Kidney epithelial cell (primary cell): Measurements from ENCODE around the gene TMC4. TPM values are rescaled to one million over a fixed set of nuclear protein-coding genes. Genes with fewer than 3 reads are reported as not detected.

Experiments
- DNase-seq: peaks from one replicate; pipeline ENCODE4 v3.0.0-alpha.2; 2010; ENCODE audit warnings: low read depth
- H3K27me3 ChIP-seq: 2 replicates; pipeline ENCODE4 v1.6.0; 2011; ENCODE audit warnings: low read length; ENCODE audit not compliant: control insufficient read depth, insufficient read depth
- H3K36me3 ChIP-seq: 2 replicates; pipeline ENCODE4 v1.5.1; 2011; ENCODE audit warnings: low read length; ENCODE audit not compliant: control insufficient read depth, insufficient read depth
- H3K4me3 ChIP-seq: 2 replicates; pipeline ENCODE4 v1.5.1; 2011; ENCODE audit warnings: low read depth, mild to moderate bottlenecking, control low read depth, low read length
- CTCF ChIP-seq: IDR thresholded peaks from 2 replicates; pipeline ENCODE4 v1.5.1; 2011; ENCODE audit warnings: mild to moderate bottlenecking, moderate library complexity, low read length, control low read depth, inconsistent platforms; ENCODE audit not compliant: insufficient read depth, poor library complexity, severe bottlenecking
- total RNA-seq: library from RNA; depleted of rRNA; stranded (reverse); fragments of >200 nt; gene quantifications from 2 replicates; pipeline ENCODE4 v1.2.3, GENCODE V29; 2015

The TMC4 gene
- total RNA-seq, 1 donor from 2014 or later: 33.9 TPM

- H3K4me3 ChIP-seq: no peak overlapping the region
- DNase-seq: no peak
- H3K27me3 ChIP-seq: no peaks in the 10 kb centered on the region
- no peak for TF ChIP-seq CTCF
- peaks cover 8% of the 10 kb centered on the region for H3K36me3 ChIP-seq
These were observed 19.1 kb downstream of the TMC4 start for GRCh38 chr19:54153731-54154326.

- Histone ChIP-seq H3K36me3 (peaks cover 8% of the 10 kb centered on the region), H3K4me3 (no peak overlapping the region), H3K27me3 (no peaks in the 10 kb centered on the region)
- DNase-seq: no peak
- no peak for TF ChIP-seq CTCF
These were observed 20.0 kb downstream of the TMC4 start for GRCh38 chr19:54152878-54153524.

- H3K27me3 ChIP-seq: no peaks in the 10 kb centered on the region
- no peak for DNase-seq
- no peak overlapping the region for H3K4me3 ChIP-seq
- peaks cover 8% of the 10 kb centered on the region for H3K36me3 ChIP-seq
- no peak for TF ChIP-seq CTCF
These were observed 20.7 kb downstream of the TMC4 start for GRCh38 chr19:54152267-54152666.

- no peaks in the 10 kb centered on the region for H3K27me3 ChIP-seq
- DNase-seq: no peak
- H3K36me3 ChIP-seq: peaks cover 8% of the 10 kb centered on the region
- H3K4me3 ChIP-seq: no peak overlapping the region
- TF ChIP-seq CTCF: no peak
These were observed 21.5 kb downstream of the TMC4 start for GRCh38 chr19:54151362-54152035.

GRCh38 chr19:54149021-54149812, 23.7 kb downstream of the TMC4 start:
- H3K36me3 ChIP-seq: peaks cover 8% of the 10 kb centered on the region
- TF ChIP-seq CTCF: no peak

More at GRCh38 chr19:54149021-54149812, 23.7 kb downstream of the TMC4 start:
- no peaks in the 10 kb centered on the region for H3K27me3 ChIP-seq
- H3K4me3 ChIP-seq: no peak overlapping the region
- DNase-seq: no peak
